HepG2 (cell line): ENCODE measurements around the gene IFT88. TPM values are rescaled to one million over a fixed set of nuclear protein-coding genes. Genes with fewer than 3 reads are reported as not detected.

Experiments
- ATAC-seq: fragments of 200-7000 bp; cut with Tn5 transposase; 3 replicates; pipeline ENCODE4 v1.9.1; 2020; ENCODE audit warnings: mild to moderate bottlenecking, moderate library complexity
- BruUV-seq: library from RNA; stranded (reverse); fragments of 400-500 nt; replicated peaks from 2 replicates; lab custom pipeline; 2021; lab: Mats Ljungman, UMichigan
- CTCF ChIA-PET: fragments of 300-600 bp; formaldehyde crosslinking; extraction: SDS; loops from one replicate; lab custom pipeline; 2021; ENCODE audit warnings: low total read pairs, inconsistent platforms, low intra/inter-chr PET ratio; lab: Yijun Ruan, JAX
- POLR2A ChIA-PET: fragments of 350-600 bp; sonication (Branson Sonifier 250); formaldehyde crosslinking; loops from one replicate; lab custom pipeline; 2020; ENCODE audit warnings: antibody characterized with exemption, inconsistent platforms; lab: Yijun Ruan, JAX
- DNase-seq: peaks from one replicate; pipeline ENCODE4 v3.0.0-alpha.2; 2015; ENCODE audit warnings: low spot score
- FAIRE-seq: peaks from 3 replicates; lab custom pipeline; 2011; peaks lifted over from hg19 to GRCh38; lab: Jason Lieb, UNC
- H2AFZ ChIP-seq: one replicate; pipeline ENCODE4 v1.6.1; 2011; ENCODE audit warnings: low read length, inconsistent platforms
- H3K27ac ChIP-seq: fragments of 300-600 bp; 3 replicates; pipeline ENCODE4 v1.8.0; 2011; ENCODE audit warnings: mixed run types, mild to moderate bottlenecking, mixed read lengths, low read length, inconsistent platforms; ENCODE audit not compliant: insufficient read depth; ENCODE audit errors: extremely low read length
- H3K27me3 ChIP-seq, 2 experiments: fragments of 200-600 bp in 1 of 2; 2 replicates in 1 of 2; 3 replicates in 1 of 2; pipeline versions ENCODE4 v1.6.0 to v1.8.0; 2011; ENCODE audit warnings: low read length in 2 of 2, mild to moderate bottlenecking in 2 of 2, moderate library complexity in 2 of 2, inconsistent platforms in 1 of 2; ENCODE audit not compliant: insufficient read depth in 2 of 2, control insufficient read depth in 1 of 2
- H3K36me3 ChIP-seq, 2 experiments: fragments of 200-600 bp in 1 of 2; replicated peaks in 1 of 2; 2 replicates in 1 of 2; 3 replicates in 1 of 2; pipeline versions ENCODE4 v1.5.1 to v1.8.0; 2011; ENCODE audit warnings: low read length in 2 of 2, inconsistent platforms in 1 of 2; ENCODE audit not compliant: insufficient read depth in 2 of 2, control insufficient read depth in 1 of 2
- H3K4me1 ChIP-seq: 2 replicates; pipeline ENCODE4 v1.5.1; 2012; ENCODE audit warnings: low read length, inconsistent platforms; ENCODE audit not compliant: insufficient read depth
- H3K4me2 ChIP-seq: 2 replicates; pipeline ENCODE4 v1.6.0; 2011; ENCODE audit warnings: low read depth, low read length, inconsistent platforms
- H3K4me3 ChIP-seq, 3 experiments: fragments of 200-600 bp in 1 of 3; sonication (generic), shearing (Covaris generic) in 1 of 3; replicated peaks in 1 of 3; 2 replicates each; pipeline ENCODE4 v1.5.1; 2011 to 2016; ENCODE audit warnings: low read length in 3 of 3, inconsistent platforms in 2 of 3, low read depth in 2 of 3, mild to moderate bottlenecking in 2 of 3, control low read depth in 1 of 3, mixed read lengths in 1 of 3; ENCODE audit not compliant: insufficient read depth in 1 of 3
- H3K79me2 ChIP-seq: one replicate; pipeline ENCODE4 v1.6.1; 2011; ENCODE audit warnings: low read length, inconsistent platforms; ENCODE audit not compliant: insufficient read depth
- H3K9ac ChIP-seq: 2 replicates; pipeline ENCODE4 v1.6.0; 2011; ENCODE audit warnings: mild to moderate bottlenecking, low read depth, low read length, inconsistent platforms; ENCODE audit not compliant: insufficient read depth
- H3K9me3 ChIP-seq: 2 replicates; pipeline ENCODE4 v1.5.1; 2012; ENCODE audit warnings: mild to moderate bottlenecking, low read length
- H4K20me1 ChIP-seq: 2 replicates; pipeline ENCODE4 v1.6.0; 2011; ENCODE audit warnings: inconsistent platforms, mild to moderate bottlenecking, low read length, moderate library complexity; ENCODE audit not compliant: insufficient read depth
- ATF7 ChIP-seq, 2 experiments: fragments of 450-650 bp in 1 of 2; sonication (generic) in 1 of 2; formaldehyde crosslinking in 1 of 2; IDR thresholded peaks; 2 replicates each; pipeline versions ENCODE4 v1.4.0 to v1.6.1; 2016 to 2020; ENCODE audit warnings: antibody characterized with exemption in 1 of 2, mild to moderate bottlenecking in 1 of 2, missing genetic modification reagents in 1 of 2
- EEA1 ChIP-seq: sonication (generic); formaldehyde crosslinking; IDR thresholded peaks from 2 replicates; pipeline ENCODE4 v1.5.1; 2020; ENCODE audit warnings: mild to moderate bottlenecking, missing genetic modification reagents, borderline replicate concordance
- HOXD1 ChIP-seq: sonication (generic); formaldehyde crosslinking; IDR thresholded peaks from 2 replicates; pipeline ENCODE4 v1.5.0; 2020; ENCODE audit warnings: missing genetic modification reagents
- MTA1 ChIP-seq: sonication (generic); formaldehyde crosslinking; IDR thresholded peaks from 2 replicates; pipeline ENCODE4 v1.4.0; 2020; ENCODE audit warnings: missing genetic modification reagents, mild to moderate bottlenecking, borderline replicate concordance
- MXI1 ChIP-seq: IDR thresholded peaks from 3 replicates; pipeline ENCODE4 v1.6.1; 2012; ENCODE audit warnings: low read depth, low read length, inconsistent platforms, borderline replicate concordance
- RBAK ChIP-seq: sonication (generic); formaldehyde crosslinking; IDR thresholded peaks from 2 replicates; pipeline ENCODE4 v1.5.1; 2020; ENCODE audit warnings: mild to moderate bottlenecking, missing genetic modification reagents
- ZFP36L2 ChIP-seq: sonication (generic); formaldehyde crosslinking; IDR thresholded peaks from 2 replicates; pipeline ENCODE4 v1.4.0; 2020; ENCODE audit warnings: missing genetic modification reagents
- ZNF484 ChIP-seq: sonication (generic); formaldehyde crosslinking; IDR thresholded peaks from 2 replicates; pipeline ENCODE4 v1.5.1; 2020; ENCODE audit warnings: mild to moderate bottlenecking, low read depth, missing genetic modification reagents, borderline replicate concordance
- ZNF547 ChIP-seq: sonication (generic); formaldehyde crosslinking; IDR thresholded peaks from 2 replicates; pipeline ENCODE4 v1.5.1; 2020; ENCODE audit warnings: mild to moderate bottlenecking, missing genetic modification reagents
- ZNF678 ChIP-seq: sonication (generic); formaldehyde crosslinking; IDR thresholded peaks from 2 replicates; pipeline ENCODE4 v1.4.0; 2020; ENCODE audit warnings: mild to moderate bottlenecking, missing genetic modification reagents
- WGBS: methylation state at CpG from one replicate; pipeline ENCODE4 v1.1.6; 2017; ENCODE audit warnings: low lambda C conversion rate; 5-methylcytosine and 5-hydroxymethylcytosine counted together
- in situ Hi-C: cut with HindIII; loops from 2 replicates; pipeline ENCODE4 v1.10.0; 2017; ENCODE audit warnings: low pct_unique_long_range_greater_than_20kb; ENCODE audit not compliant: extremely low pct_ligation_motif_present
- intact Hi-C: fragments of 100-400 bp; cut with micrococcal nuclease; formaldehyde crosslinking; loops from one replicate; pipeline ENCODE4 v1.10.0; 2022; ENCODE audit not compliant: unreplicated experiment
- polyA plus RNA-seq, 8 experiments: library from polyadenylated mRNA; depleted of rRNA in 3 of 8; stranded (reverse) in 7 of 8; unstranded in 1 of 8; fragments of >200 nt; fragmentation: Illumina TruSeq in 4 of 8; extraction: Trizol in 4 of 8; gene quantifications; 2 replicates each; pipeline versions ENCODE4 v1.2.1 to v1.2.3, GENCODE V29; 2011 to 2016; ENCODE audit warnings: low read depth in 4 of 8, missing spikeins in 1 of 8, mixed read lengths in 1 of 8; ENCODE audit not compliant: insufficient read depth in 1 of 8
- total RNA-seq, 5 experiments: library from RNA; depleted of rRNA; stranded (reverse); fragments of >200 nt; fragmentation: Illumina TruSeq; extraction: Trizol; gene quantifications; 2 replicates each; pipeline ENCODE4 v1.2.3, GENCODE V29; 2016; ENCODE audit warnings: low read depth in 1 of 5
- TF ChIP-seq, protein P1 (sequence below): sonication (generic); formaldehyde crosslinking; IDR thresholded peaks from 2 replicates; pipeline ENCODE4 v1.4.0; 2020; ENCODE audit warnings: mild to moderate bottlenecking, missing genetic modification reagents, borderline replicate concordance
- TF ChIP-seq, protein P2 (sequence below): sonication (generic); formaldehyde crosslinking; conservative IDR thresholded peaks from 2 replicates; pipeline ENCODE4 v1.8.1; 2023; ENCODE audit warnings: missing genetic modification reagents
- TF ChIP-seq, protein P3 (sequence below): sonication (generic); formaldehyde crosslinking; IDR thresholded peaks from 2 replicates; pipeline ENCODE4 v1.8.1; 2023; ENCODE audit warnings: mild to moderate bottlenecking, moderate library complexity, missing genetic modification reagents
- TF ChIP-seq, protein P4 (sequence below): sonication (generic); formaldehyde crosslinking; IDR thresholded peaks from 2 replicates; pipeline ENCODE4 v1.4.0; 2020; ENCODE audit warnings: missing genetic modification reagents; ENCODE audit errors: not compliant biosample characterization
- TF ChIP-seq, protein P5 (sequence below): sonication (generic); formaldehyde crosslinking; IDR thresholded peaks from 2 replicates; pipeline ENCODE4; 2020; ENCODE audit warnings: missing genetic modification reagents, mild to moderate bottlenecking, borderline replicate concordance

The IFT88 gene
- total and polyA plus RNA-seq, 2 of the 13 experiments (the other 11 are each of a cell fraction or from before 2014, with no cell fraction given), result 8.4 to 19.9 TPM

DNA sequence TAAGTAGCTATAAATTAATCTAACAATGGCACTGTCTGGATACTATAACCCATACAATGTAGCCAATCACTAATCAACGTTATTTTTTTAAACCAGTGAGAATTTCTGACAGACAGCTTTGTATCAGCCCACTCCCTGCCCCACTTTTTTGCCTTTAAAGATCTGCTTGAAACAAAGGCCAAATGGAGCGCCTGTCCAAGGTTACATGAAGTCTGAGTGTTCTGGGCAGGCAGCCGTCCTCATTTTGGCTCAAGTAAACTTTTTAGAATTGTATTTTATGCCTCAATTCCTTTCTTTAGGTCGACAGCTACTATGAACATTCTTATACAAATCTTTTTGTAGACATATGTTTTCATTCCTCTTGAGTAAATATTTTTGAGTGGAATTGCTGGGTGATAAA is 6.2 kb downstream of the IFT88 start (continued):
- TF ChIP-seq, protein P1, sequence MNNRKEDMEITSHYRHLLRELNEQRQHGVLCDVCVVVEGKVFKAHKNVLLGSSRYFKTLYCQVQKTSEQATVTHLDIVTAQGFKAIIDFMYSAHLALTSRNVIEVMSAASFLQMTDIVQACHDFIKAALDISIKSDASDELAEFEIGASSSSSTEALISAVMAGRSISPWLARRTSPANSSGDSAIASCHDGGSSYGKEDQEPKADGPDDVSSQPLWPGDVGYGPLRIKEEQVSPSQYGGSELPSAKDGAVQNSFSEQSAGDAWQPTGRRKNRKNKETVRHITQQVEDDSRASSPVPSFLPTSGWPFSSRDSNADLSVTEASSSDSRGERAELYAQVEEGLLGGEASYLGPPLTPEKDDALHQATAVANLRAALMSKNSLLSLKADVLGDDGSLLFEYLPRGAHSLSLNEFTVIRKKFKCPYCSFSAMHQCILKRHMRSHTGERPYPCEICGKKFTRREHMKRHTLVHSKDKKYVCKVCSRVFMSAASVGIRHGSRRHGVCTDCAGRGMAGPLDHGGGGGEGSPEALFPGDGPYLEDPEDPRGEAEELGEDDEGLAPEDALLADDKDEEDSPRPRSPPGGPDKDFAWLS (CRISPR knock-in tag), result no peak
- no peak for TF ChIP-seq MTA1 (CRISPR knock-in tag)
- TF ChIP-seq ZNF484 (CRISPR knock-in tag), result no peak
- TF ChIP-seq MXI1, result no peak

DNA sequence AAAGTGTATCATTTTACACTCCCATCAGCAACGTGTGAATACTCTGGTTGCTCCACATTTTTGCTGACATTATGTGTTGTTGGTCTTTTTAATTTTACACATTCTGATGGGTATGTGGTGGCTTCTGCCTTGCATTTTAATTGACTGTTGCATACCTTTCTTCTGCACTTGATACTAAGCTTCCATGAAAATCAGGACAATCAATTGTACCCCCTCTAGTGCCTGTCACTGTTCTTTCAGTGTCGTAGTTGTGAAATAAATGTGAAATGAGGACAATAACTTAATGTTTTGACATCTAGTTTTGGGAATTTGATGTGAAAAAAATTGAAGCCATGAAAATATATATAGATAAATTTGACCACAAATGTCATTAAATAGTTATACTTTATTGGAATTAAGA is 6.7 kb downstream of the IFT88 start:
- Histone ChIP-seq H3K27me3 (no peaks in the 10 kb centered on the region), H3K27ac (no peak overlapping the region), H3K9me3 (no peaks in the 10 kb centered on the region), H3K9ac (no peak overlapping the region), H3K4me2 (no peak overlapping the region), H4K20me1 (no peaks in the 10 kb centered on the region), H3K79me2 (peaks cover 4% of the 10 kb centered on the region), H3K4me3 (no peak overlapping the region), H3K36me3 (0 out of 5 replicates have a peak, but pooled peaks cover 0 to 3% of the 10 kb centered on the region in 2 experiments), H3K4me1 (0 out of 2 replicates have a peak, but pooled peaks cover 3% of the 10 kb centered on the region), H2AFZ (no peak overlapping the region)
- intact Hi-C loops, result no loop called here
- CTCF ChIA-PET, result no interaction called here
- ATAC-seq (no peak), DNase-seq (no peak), FAIRE-seq (no peak)
- in situ Hi-C loops, result no loop called here
- WGBS, result 95% methylated on average over 2 of the region's 2 CpGs
- POLR2A ChIA-PET, result no interaction called here
- BruUV-seq, result no TSS peak
- TF ChIP-seq, protein P2, sequence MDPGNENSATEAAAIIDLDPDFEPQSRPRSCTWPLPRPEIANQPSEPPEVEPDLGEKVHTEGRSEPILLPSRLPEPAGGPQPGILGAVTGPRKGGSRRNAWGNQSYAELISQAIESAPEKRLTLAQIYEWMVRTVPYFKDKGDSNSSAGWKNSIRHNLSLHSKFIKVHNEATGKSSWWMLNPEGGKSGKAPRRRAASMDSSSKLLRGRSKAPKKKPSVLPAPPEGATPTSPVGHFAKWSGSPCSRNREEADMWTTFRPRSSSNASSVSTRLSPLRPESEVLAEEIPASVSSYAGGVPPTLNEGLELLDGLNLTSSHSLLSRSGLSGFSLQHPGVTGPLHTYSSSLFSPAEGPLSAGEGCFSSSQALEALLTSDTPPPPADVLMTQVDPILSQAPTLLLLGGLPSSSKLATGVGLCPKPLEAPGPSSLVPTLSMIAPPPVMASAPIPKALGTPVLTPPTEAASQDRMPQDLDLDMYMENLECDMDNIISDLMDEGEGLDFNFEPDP (CRISPR knock-in tag), result no peak
- TF ChIP-seq, protein P3, sequence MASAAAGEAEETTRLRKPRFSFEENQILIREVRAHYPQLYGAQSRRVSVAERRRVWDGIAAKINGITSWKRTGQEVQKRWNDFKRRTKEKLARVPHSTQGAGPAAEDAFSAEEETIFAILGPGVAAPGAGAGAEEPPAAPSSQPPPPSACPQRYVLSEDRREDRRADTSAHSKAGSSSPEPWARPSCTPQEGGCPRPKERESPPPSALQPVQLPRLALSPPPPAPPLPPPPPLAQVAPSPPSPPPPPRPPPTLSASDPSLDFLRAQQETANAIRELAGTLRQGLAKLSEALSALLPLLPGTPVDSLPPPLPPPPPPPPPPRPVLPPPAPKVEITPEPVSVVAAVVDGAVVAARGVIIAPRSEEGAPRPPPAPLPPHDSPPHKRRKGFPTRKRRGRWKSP (CRISPR knock-in tag), result no peak
- TF ChIP-seq HOXD1 (no peak), ZFP36L2 (CRISPR knock-in tag) (no peak), RBAK (CRISPR knock-in tag) (no peak), EEA1 (CRISPR knock-in tag) (no peak), ATF7 (IDR thresholded peaks at IDR 0.05) (no peak), ATF7 (CRISPR knock-in tag; IDR thresholded peaks at IDR 0.05) (no peak), ZNF678 (CRISPR knock-in tag) (no peak), ZNF547 (no peak)
- TF ChIP-seq, protein P4, sequence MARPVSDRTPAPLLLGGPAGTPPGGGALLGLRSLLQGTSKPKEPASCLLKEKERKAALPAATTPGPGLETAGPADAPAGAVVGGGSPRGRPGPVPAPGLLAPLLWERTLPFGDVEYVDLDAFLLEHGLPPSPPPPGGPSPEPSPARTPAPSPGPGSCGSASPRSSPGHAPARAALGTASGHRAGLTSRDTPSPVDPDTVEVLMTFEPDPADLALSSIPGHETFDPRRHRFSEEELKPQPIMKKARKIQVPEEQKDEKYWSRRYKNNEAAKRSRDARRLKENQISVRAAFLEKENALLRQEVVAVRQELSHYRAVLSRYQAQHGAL, result no peak
- TF ChIP-seq, protein P5, sequence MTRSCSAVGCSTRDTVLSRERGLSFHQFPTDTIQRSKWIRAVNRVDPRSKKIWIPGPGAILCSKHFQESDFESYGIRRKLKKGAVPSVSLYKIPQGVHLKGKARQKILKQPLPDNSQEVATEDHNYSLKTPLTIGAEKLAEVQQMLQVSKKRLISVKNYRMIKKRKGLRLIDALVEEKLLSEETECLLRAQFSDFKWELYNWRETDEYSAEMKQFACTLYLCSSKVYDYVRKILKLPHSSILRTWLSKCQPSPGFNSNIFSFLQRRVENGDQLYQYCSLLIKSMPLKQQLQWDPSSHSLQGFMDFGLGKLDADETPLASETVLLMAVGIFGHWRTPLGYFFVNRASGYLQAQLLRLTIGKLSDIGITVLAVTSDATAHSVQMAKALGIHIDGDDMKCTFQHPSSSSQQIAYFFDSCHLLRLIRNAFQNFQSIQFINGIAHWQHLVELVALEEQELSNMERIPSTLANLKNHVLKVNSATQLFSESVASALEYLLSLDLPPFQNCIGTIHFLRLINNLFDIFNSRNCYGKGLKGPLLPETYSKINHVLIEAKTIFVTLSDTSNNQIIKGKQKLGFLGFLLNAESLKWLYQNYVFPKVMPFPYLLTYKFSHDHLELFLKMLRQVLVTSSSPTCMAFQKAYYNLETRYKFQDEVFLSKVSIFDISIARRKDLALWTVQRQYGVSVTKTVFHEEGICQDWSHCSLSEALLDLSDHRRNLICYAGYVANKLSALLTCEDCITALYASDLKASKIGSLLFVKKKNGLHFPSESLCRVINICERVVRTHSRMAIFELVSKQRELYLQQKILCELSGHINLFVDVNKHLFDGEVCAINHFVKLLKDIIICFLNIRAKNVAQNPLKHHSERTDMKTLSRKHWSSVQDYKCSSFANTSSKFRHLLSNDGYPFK, result no peak
